GM19023 (cell line): ENCODE results near the gene CILP2.

Source experiments
- ATAC-seq: cut with Tn5 transposase; IDR thresholded peaks from one replicate; pipeline ENCODE4 v1.9.1; 2021; ENCODE audit warnings: mild to moderate bottlenecking, moderate library complexity; ENCODE audit not compliant: unreplicated experiment

CILP2 gene

GRCh38 chr19:19538061-19538784 is at the start of gene CILP2:
TSS of gene CILP2 (plus strand) at chr19:19538265. CDS start at chr19:19538350, 85 bp downstream.
- no peak for ATAC-seq

GRCh38 chr19:19488875-19489690 is 49.0 kb upstream of the CILP2 start:
- ATAC-seq = peak; percentile 56

- no peak for ATAC-seq
Observed at GRCh38 chr19:19489804-19490204, 48.3 kb upstream of the CILP2 start.

- no peak for ATAC-seq
Observed at GRCh38 chr19:19490214-19490968, 47.7 kb upstream of the CILP2 start.

- ATAC-seq = no peak
Observed at GRCh38 chr19:19491321-19492025, 46.6 kb upstream of the CILP2 start.

GRCh38 chr19:19492026-19492610 is 45.9 kb upstream of the CILP2 start:
- no peak for ATAC-seq

GRCh38 chr19:19493841-19494546 is 44.1 kb upstream of the CILP2 start:
- ATAC-seq = no peak

- ATAC-seq = no peak
Observed at GRCh38 chr19:19495614-19496603, 42.2 kb upstream of the CILP2 start.

- no peak for ATAC-seq
Observed at GRCh38 chr19:19498255-19498991, 39.6 kb upstream of the CILP2 start.

GRCh38 chr19:19499272-19499995 is 38.6 kb upstream of the CILP2 start:
- ATAC-seq = no peak

- no peak for ATAC-seq
Observed at GRCh38 chr19:19500975-19501644, 37.0 kb upstream of the CILP2 start.

GRCh38 chr19:19501798-19502197 is 36.3 kb upstream of the CILP2 start:
- no peak for ATAC-seq

GRCh38 chr19:19502281-19502680 is 35.8 kb upstream of the CILP2 start:
- ATAC-seq = no peak

- no peak for ATAC-seq
Observed at GRCh38 chr19:19502808-19503602, 35.1 kb upstream of the CILP2 start.

GRCh38 chr19:19504754-19505668 is 33.1 kb upstream of the CILP2 start:
- ATAC-seq = no peak
